ENCODE data around the gene GNG13. TPM values are rescaled to one million over a fixed set of nuclear protein-coding genes. Genes with fewer than 3 reads are reported as not detected.

Gene GNG13
- total and polyA plus RNA-seq, 9 of the 15 experiments (the other 6 are each of a cell fraction or from before 2014, with no cell fraction given) = not detected

DNA sequence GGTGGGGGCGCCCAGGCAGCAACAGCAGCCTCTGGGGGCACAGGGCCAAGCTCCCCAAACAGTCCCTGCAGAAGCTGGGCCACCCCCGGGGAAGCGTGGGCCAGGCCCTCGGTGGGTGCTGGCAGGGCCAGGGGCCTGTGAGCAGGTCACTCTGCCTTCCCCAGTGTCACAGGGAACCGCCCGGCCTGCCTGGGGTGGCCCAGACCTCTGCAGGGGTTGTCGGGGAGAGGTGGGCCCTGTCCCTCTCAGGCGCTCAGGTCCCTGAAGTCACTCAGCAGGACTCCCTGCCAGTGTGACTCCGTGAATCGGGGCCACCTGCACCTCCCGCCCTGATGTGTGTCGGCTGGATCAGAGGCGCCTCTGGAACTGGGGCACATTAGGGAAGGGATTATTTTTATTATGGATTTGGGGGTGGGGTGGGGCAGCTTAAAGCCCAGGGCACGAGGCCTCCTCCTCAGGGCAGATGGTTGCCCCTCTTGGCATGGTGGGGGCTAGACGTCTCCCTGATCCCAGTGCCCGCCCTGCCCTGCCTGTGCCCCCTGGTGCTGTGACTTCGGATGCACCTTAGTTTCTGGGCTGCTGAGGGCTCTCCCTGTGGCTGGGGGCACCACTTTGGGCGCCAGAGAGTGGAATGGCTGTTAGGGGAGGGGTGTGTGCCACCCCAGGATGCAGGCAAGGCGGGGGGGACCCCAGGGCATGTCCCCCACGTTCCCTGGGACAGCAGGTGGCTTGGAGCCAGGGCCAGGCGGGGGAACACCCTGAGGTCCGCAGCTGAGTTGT, 1.2 kb upstream of the GNG13 start:
- peaks cover 7% of the 10 kb centered on the region; the same call in 1 of the 3 replicates for H3K36me3 ChIP-seq (ENCODE audit: control insufficient read depth, insufficient read depth, low read length)
- H3K27ac ChIP-seq (ENCODE audit: extremely low read depth, low read depth, low read length) = no peak overlapping the region
- FAIRE-seq (no peak), DNase-seq (ENCODE audit: extremely low read depth in 1 of 4, low spot score in 3 of 4) (peak in 2 of 4 experiments; percentile 13 to 20), ATAC-seq (no peak)
- H3K4me1 ChIP-seq (replicated peaks in 1 of 2; ENCODE audit: control insufficient read depth in 2 of 2, insufficient read depth in 2 of 2, low read length in 2 of 2) = peaks cover 0 to 83% of the 10 kb centered on the region in 2 experiments; a peak in 2 of 5 replicates
- no peaks in the 10 kb centered on the region for H3K27me3 ChIP-seq (ENCODE audit: control insufficient read depth in 2 of 2, insufficient read depth in 2 of 2, low read length in 2 of 2)
- POLR2A ChIA-PET = interaction anchor here (0.5 to 1.6 kb wide), 4 partner anchors 12 to 18 kb away, joined by 3 to 6 read pairs (median 3); partner anchors contain the start of genes CHTF18 and RPUSD1
- H4K20me1 ChIP-seq (replicated peaks; ENCODE audit: control insufficient read depth, insufficient read depth, low read length) = peaks cover 11% of the 10 kb centered on the region
- WGBS (ENCODE audit: insufficient coverage, low coverage, missing lambda C conversion rate) = 25% methylated on average over 15 of the region's 22 CpGs
- no peaks in the 10 kb centered on the region for H3K9me3 ChIP-seq (replicated peaks; ENCODE audit: control insufficient read depth, insufficient read depth, low read depth, low read length)
- no peak overlapping the region for H3K4me2 ChIP-seq (ENCODE audit: insufficient read depth, low read length)
- no peak overlapping the region for H2AFZ ChIP-seq (ENCODE audit: low read depth, low read length)
- H3K9me1 ChIP-seq (ENCODE audit: control insufficient read depth, insufficient read depth, low read length) = no peaks in the 10 kb centered on the region
- in situ Hi-C loops (cut with MboI) (no loop called here), intact Hi-C loops (cut with micrococcal nuclease) (no loop called here)
- no peaks in the 10 kb centered on the region for H3K79me2 ChIP-seq (ENCODE audit: control insufficient read depth, insufficient read depth, low read length)
- no peak overlapping the region for H3K4me3 ChIP-seq
- no peak overlapping the region for H3K9ac ChIP-seq (ENCODE audit: insufficient read depth in 1 of 2, low read depth in 2 of 2, low read length in 2 of 2)
- BruUV-seq (replicated peaks) = no TSS peak
- CTCF ChIA-PET (ENCODE audit: low intra/inter-chr PET ratio) = no interaction called here
- TF ChIP-seq NCOR1 (IDR thresholded peaks at IDR 0.05) = no peak
- TF ChIP-seq HMGN3 (IDR thresholded peaks at IDR 0.05; ENCODE audit: borderline replicate concordance, extremely low read depth, insufficient read length, low read depth, low read length) = peak; percentile 5
- TF ChIP-seq, protein P1, sequence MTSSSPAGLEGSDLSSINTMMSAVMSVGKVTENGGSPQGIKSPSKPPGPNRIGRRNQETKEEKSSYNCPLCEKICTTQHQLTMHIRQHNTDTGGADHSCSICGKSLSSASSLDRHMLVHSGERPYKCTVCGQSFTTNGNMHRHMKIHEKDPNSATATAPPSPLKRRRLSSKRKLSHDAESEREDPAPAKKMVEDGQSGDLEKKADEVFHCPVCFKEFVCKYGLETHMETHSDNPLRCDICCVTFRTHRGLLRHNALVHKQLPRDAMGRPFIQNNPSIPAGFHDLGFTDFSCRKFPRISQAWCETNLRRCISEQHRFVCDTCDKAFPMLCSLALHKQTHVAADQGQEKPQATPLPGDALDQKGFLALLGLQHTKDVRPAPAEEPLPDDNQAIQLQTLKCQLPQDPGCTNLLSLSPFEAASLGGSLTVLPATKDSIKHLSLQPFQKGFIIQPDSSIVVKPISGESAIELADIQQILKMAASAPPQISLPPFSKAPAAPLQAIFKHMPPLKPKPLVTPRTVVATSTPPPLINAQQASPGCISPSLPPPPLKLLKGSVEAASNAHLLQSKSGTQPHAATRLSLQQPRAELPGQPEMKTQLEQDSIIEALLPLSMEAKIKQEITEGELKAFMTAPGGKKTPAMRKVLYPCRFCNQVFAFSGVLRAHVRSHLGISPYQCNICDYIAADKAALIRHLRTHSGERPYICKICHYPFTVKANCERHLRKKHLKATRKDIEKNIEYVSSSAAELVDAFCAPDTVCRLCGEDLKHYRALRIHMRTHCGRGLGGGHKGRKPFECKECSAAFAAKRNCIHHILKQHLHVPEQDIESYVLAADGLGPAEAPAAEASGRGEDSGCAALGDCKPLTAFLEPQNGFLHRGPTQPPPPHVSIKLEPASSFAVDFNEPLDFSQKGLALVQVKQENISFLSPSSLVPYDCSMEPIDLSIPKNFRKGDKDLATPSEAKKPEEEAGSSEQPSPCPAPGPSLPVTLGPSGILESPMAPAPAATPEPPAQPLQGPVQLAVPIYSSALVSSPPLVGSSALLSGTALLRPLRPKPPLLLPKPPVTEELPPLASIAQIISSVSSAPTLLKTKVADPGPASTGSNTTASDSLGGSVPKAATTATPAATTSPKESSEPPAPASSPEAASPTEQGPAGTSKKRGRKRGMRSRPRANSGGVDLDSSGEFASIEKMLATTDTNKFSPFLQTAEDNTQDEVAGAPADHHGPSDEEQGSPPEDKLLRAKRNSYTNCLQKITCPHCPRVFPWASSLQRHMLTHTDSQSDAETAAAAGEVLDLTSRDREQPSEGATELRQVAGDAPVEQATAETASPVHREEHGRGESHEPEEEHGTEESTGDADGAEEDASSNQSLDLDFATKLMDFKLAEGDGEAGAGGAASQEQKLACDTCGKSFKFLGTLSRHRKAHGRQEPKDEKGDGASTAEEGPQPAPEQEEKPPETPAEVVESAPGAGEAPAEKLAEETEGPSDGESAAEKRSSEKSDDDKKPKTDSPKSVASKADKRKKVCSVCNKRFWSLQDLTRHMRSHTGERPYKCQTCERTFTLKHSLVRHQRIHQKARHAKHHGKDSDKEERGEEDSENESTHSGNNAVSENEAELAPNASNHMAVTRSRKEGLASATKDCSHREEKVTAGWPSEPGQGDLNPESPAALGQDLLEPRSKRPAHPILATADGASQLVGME (CRISPR knock-in tag; IDR thresholded peaks at IDR 0.05) = no peak
- no peak for TF ChIP-seq LARP7 (IDR thresholded peaks at IDR 0.05)
- TF ChIP-seq POLR2G (IDR thresholded peaks at IDR 0.05; ENCODE audit: low read depth, low read length) = peak; percentile 73
- 0 out of 2 replicates have a peak, but pooled peaks have one; percentile 8 for TF ChIP-seq POLR2A (conservative IDR thresholded peaks at IDR 0.05)
- no peak for TF ChIP-seq TEAD1 (CRISPR knock-in tag; IDR thresholded peaks at IDR 0.05)
- no peak for TF ChIP-seq NONO (IDR thresholded peaks at IDR 0.05; ENCODE audit: low read depth in 2 of 2, low read length in 1 of 2)
- TF ChIP-seq, protein P2, sequence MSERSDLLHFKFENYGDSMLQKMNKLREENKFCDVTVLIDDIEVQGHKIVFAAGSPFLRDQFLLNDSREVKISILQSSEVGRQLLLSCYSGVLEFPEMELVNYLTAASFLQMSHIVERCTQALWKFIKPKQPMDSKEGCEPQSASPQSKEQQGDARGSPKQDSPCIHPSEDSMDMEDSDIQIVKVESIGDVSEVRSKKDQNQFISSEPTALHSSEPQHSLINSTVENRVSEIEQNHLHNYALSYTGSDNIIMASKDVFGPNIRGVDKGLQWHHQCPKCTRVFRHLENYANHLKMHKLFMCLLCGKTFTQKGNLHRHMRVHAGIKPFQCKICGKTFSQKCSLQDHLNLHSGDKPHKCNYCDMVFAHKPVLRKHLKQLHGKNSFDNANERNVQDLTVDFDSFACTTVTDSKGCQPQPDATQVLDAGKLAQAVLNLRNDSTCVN (CRISPR knock-in tag; IDR thresholded peaks at IDR 0.05) = no peak
- TF ChIP-seq, protein P3, sequence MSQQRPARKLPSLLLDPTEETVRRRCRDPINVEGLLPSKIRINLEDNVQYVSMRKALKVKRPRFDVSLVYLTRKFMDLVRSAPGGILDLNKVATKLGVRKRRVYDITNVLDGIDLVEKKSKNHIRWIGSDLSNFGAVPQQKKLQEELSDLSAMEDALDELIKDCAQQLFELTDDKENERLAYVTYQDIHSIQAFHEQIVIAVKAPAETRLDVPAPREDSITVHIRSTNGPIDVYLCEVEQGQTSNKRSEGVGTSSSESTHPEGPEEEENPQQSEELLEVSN (IDR thresholded peaks at IDR 0.05; ENCODE audit: borderline replicate concordance in 1 of 2, extremely low read depth in 1 of 2, insufficient read depth in 1 of 2, insufficient read length in 1 of 2, low read depth in 1 of 2, low read length in 1 of 2, poor library complexity in 1 of 2, severe bottlenecking in 1 of 2) = no peak
- no peak for TF ChIP-seq ELF4 (CRISPR knock-in tag; IDR thresholded peaks at IDR 0.05)
- no peak for TF ChIP-seq SMC3 (conservative IDR thresholded peaks at IDR 0.05; ENCODE audit: insufficient read depth, low read depth, low read length)
- no peak for TF ChIP-seq HIVEP1 (CRISPR knock-in tag; IDR thresholded peaks at IDR 0.05)
- TF ChIP-seq ZNF212 (CRISPR knock-in tag; IDR thresholded peaks at IDR 0.05) = no peak

Measured in K562 (cell line).